Vagina (tissue), 2 donors: ENCODE results near the gene CYP1A1.

ENCODE experiments used
- POLR2AphosphoS5 ChIP-seq, 2 donors: sonication (generic); formaldehyde crosslinking; IDR thresholded peaks; one replicate each; pipeline ENCODE4 v1.9.0; 2017; ENCODE audit warnings: antibody characterized with exemption in 2 of 2, mild to moderate bottlenecking in 2 of 2, low read depth in 1 of 2; ENCODE audit not compliant: insufficient read depth in 1 of 2
- TF ChIP-seq, protein P1 (sequence below), 3 experiments: fragments of 450-650 bp in 2 of 3; fragments of 200-600 bp in 1 of 3; sonication (generic) in 1 of 3; IDR thresholded peaks; one replicate each; pipeline ENCODE4 v1.5.1; 2017 to 2019; ENCODE audit warnings: antibody characterized with exemption in 3 of 3, mild to moderate bottlenecking in 2 of 3, moderate library complexity in 2 of 3

DNA sequence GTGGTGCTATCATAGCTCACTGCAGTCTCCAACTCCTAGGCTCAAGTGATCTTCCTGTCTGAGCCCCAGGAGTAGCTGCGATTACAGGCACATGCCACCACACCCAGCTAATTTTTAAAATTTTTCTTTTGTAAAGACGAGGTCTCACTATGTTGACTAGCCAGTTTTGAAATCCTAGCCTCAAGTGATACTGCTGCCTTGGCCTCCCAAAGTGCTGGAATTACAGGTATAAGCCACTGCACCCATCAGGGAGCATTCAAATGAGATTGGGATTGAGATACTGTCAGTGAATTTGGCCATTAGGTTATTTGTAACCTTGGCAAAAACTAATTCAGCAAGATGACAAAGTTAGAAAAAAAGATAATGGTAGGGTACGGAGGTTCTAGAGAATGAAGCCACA is 51.2 kb downstream of the CYP1A1 start:
- TF ChIP-seq POLR2AphosphoS5 (IDR thresholded peaks at IDR 0.05; ENCODE audit: insufficient read depth in 1 of 2, low read depth in 1 of 2) = no peak
- TF ChIP-seq, protein P1, sequence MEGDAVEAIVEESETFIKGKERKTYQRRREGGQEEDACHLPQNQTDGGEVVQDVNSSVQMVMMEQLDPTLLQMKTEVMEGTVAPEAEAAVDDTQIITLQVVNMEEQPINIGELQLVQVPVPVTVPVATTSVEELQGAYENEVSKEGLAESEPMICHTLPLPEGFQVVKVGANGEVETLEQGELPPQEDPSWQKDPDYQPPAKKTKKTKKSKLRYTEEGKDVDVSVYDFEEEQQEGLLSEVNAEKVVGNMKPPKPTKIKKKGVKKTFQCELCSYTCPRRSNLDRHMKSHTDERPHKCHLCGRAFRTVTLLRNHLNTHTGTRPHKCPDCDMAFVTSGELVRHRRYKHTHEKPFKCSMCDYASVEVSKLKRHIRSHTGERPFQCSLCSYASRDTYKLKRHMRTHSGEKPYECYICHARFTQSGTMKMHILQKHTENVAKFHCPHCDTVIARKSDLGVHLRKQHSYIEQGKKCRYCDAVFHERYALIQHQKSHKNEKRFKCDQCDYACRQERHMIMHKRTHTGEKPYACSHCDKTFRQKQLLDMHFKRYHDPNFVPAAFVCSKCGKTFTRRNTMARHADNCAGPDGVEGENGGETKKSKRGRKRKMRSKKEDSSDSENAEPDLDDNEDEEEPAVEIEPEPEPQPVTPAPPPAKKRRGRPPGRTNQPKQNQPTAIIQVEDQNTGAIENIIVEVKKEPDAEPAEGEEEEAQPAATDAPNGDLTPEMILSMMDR (IDR thresholded peaks at IDR 0.05) = no peak
